ENCODE data around the gene SPATS2. TPM values are rescaled to one million over a fixed set of nuclear protein-coding genes. Genes with fewer than 3 reads are reported as not detected.

SPATS2 gene
- total RNA-seq, 1 donor from 2014 or later: 49.5 TPM

GRCh38 chr12:49521389-49521788, 154.1 kb downstream of the SPATS2 start:
- H3K27ac Mint-ChIP-seq: no peak overlapping the region
- no peak for TF ChIP-seq EZH2phosphoT487 (IDR thresholded peaks at IDR 0.05)
- no peak for TF ChIP-seq EZH2 (IDR thresholded peaks at IDR 0.05)
- no peak for TF ChIP-seq CTCF (IDR thresholded peaks at IDR 0.05)
- Histone ChIP-seq H2AFZ (replicated peaks) (no peak overlapping the region), H3K4me3 (no peak overlapping the region), H3K9me3 (ENCODE audit: low read depth) (no peaks in the 10 kb centered on the region), H3K27me3 (no peaks in the 10 kb centered on the region), H3K79me2 (ENCODE audit: low read depth) (no peaks in the 10 kb centered on the region), H3K4me2 (no peak overlapping the region), H3K27ac (no peak overlapping the region), H3K4me1 (no peaks in the 10 kb centered on the region), H3K36me3 (peaks cover 3% of the 10 kb centered on the region), H3K9ac (no peak overlapping the region), H3F3A (ENCODE audit: low read depth) (no peaks in the 10 kb centered on the region), H4K20me1 (ENCODE audit: low read depth) (no peaks in the 10 kb centered on the region)
- H3K4me1 Mint-ChIP-seq: no peaks in the 10 kb centered on the region
- H3K27me3 Mint-ChIP-seq (ENCODE audit: insufficient read depth, low read depth): no peaks in the 10 kb centered on the region
- H3K9me3 Mint-ChIP-seq: no peaks in the 10 kb centered on the region
- H3K4me3 Mint-ChIP-seq: no peak overlapping the region
- DNase-seq (ENCODE audit: low spot score): no peak
- peaks cover 28% of the 10 kb centered on the region for H3K36me3 Mint-ChIP-seq

- Mint-ChIP-seq H3K4me1 (no peaks in the 10 kb centered on the region), H3K27me3 (ENCODE audit: insufficient read depth, low read depth) (no peaks in the 10 kb centered on the region), H3K36me3 (peaks cover 31% of the 10 kb centered on the region), H3K4me3 (no peak overlapping the region), H3K9me3 (no peaks in the 10 kb centered on the region), H3K27ac (no peak overlapping the region)
- Histone ChIP-seq H3K9ac (no peak overlapping the region), H3K4me2 (no peak overlapping the region), H4K20me1 (ENCODE audit: low read depth) (no peaks in the 10 kb centered on the region), H3K27me3 (no peaks in the 10 kb centered on the region), H3F3A (ENCODE audit: low read depth) (peaks cover 8% of the 10 kb centered on the region), H3K4me1 (no peaks in the 10 kb centered on the region), H3K27ac (no peak overlapping the region), H3K36me3 (peaks cover 3% of the 10 kb centered on the region), H3K79me2 (ENCODE audit: low read depth) (no peaks in the 10 kb centered on the region), H2AFZ (replicated peaks) (no peak overlapping the region), H3K9me3 (ENCODE audit: low read depth) (no peaks in the 10 kb centered on the region), H3K4me3 (no peak overlapping the region)
- no peak for DNase-seq (ENCODE audit: low spot score)
- TF ChIP-seq EZH2phosphoT487 (IDR thresholded peaks at IDR 0.05) (no peak), EZH2 (IDR thresholded peaks at IDR 0.05) (no peak)
These were observed 157.5 kb downstream of the SPATS2 start for GRCh38 chr12:49524660-49525324.

GRCh38 chr12:49525942-49526341, 158.7 kb downstream of the SPATS2 start:
- Histone ChIP-seq H3K4me2 (no peak overlapping the region), H3K36me3 (peaks cover 3% of the 10 kb centered on the region), H3K27ac (no peak overlapping the region), H3F3A (ENCODE audit: low read depth) (peaks cover 8% of the 10 kb centered on the region), H4K20me1 (ENCODE audit: low read depth) (no peaks in the 10 kb centered on the region), H3K9me3 (ENCODE audit: low read depth) (no peaks in the 10 kb centered on the region), H3K9ac (no peak overlapping the region), H2AFZ (replicated peaks) (no peak overlapping the region), H3K27me3 (no peaks in the 10 kb centered on the region), H3K4me3 (no peak overlapping the region), H3K4me1 (no peaks in the 10 kb centered on the region), H3K79me2 (ENCODE audit: low read depth) (no peaks in the 10 kb centered on the region)
- H3K4me3 Mint-ChIP-seq: no peak overlapping the region
- TF ChIP-seq EZH2phosphoT487 (IDR thresholded peaks at IDR 0.05) (no peak), EZH2 (IDR thresholded peaks at IDR 0.05) (no peak), CTCF (IDR thresholded peaks at IDR 0.05) (no peak)
- no peaks in the 10 kb centered on the region for H3K4me1 Mint-ChIP-seq
- H3K27me3 Mint-ChIP-seq (ENCODE audit: insufficient read depth, low read depth): no peaks in the 10 kb centered on the region
- H3K36me3 Mint-ChIP-seq: peaks cover 30% of the 10 kb centered on the region
- no peaks in the 10 kb centered on the region for H3K9me3 Mint-ChIP-seq
- DNase-seq (ENCODE audit: low spot score): no peak
- no peak overlapping the region for H3K27ac Mint-ChIP-seq

- TF ChIP-seq EZH2phosphoT487 (IDR thresholded peaks at IDR 0.05) (no peak), EZH2 (IDR thresholded peaks at IDR 0.05) (no peak), CTCF (IDR thresholded peaks at IDR 0.05) (no peak)
- no peak overlapping the region for H3K27ac Mint-ChIP-seq
- H3K36me3 ChIP-seq: peaks cover 3% of the 10 kb centered on the region
- no peaks in the 10 kb centered on the region for H3K4me1 Mint-ChIP-seq
- no peaks in the 10 kb centered on the region for H3K9me3 Mint-ChIP-seq
- no peaks in the 10 kb centered on the region for H3K4me1 ChIP-seq
- no peak overlapping the region for H2AFZ ChIP-seq (replicated peaks)
- H3K27me3 ChIP-seq: no peaks in the 10 kb centered on the region
- no peak for DNase-seq (ENCODE audit: low spot score)
- H3K9ac ChIP-seq: no peak overlapping the region
- H3K36me3 Mint-ChIP-seq: peaks cover 28% of the 10 kb centered on the region
- H3K27ac ChIP-seq: no peak overlapping the region
- no peaks in the 10 kb centered on the region for H3K79me2 ChIP-seq (ENCODE audit: low read depth)
- H4K20me1 ChIP-seq (ENCODE audit: low read depth): no peaks in the 10 kb centered on the region
- H3K9me3 ChIP-seq (ENCODE audit: low read depth): no peaks in the 10 kb centered on the region
- no peaks in the 10 kb centered on the region for H3K27me3 Mint-ChIP-seq (ENCODE audit: insufficient read depth, low read depth)
- no peak overlapping the region for H3K4me3 Mint-ChIP-seq
- no peak overlapping the region for H3K4me2 ChIP-seq
- H3F3A ChIP-seq (ENCODE audit: low read depth): peaks cover 8% of the 10 kb centered on the region
- H3K4me3 ChIP-seq: no peak overlapping the region
These were observed 160.3 kb downstream of the SPATS2 start for GRCh38 chr12:49527361-49528130.
